ENCODE results near the gene NYNRIN.
"Not testable (repeated sequence)": the region's sequence is repeated elsewhere in the genome, so short reads cannot be mapped to it uniquely, and the experiment has no call there.

The NYNRIN gene

GRCh38 chr14:24431569-24432258 lies 32.9 kb downstream of the NYNRIN start:
- peak; percentile 86 for DNase-seq (ENCODE audit: low read depth)

GRCh38 chr14:24432259-24433131 lies 33.7 kb downstream of the NYNRIN start:
- DNase-seq (ENCODE audit: low read depth) = no peak

GRCh38 chr14:24434036-24434435 lies 35.2 kb downstream of the NYNRIN start:
- no peak for DNase-seq (ENCODE audit: low read depth)

- no peak for DNase-seq (ENCODE audit: low read depth)
These were observed 35.9 kb downstream of the NYNRIN start for GRCh38 chr14:24434676-24435075.

GRCh38 chr14:24435192-24435810 lies 36.5 kb downstream of the NYNRIN start:
- no peak for DNase-seq (ENCODE audit: low read depth)

DNA sequence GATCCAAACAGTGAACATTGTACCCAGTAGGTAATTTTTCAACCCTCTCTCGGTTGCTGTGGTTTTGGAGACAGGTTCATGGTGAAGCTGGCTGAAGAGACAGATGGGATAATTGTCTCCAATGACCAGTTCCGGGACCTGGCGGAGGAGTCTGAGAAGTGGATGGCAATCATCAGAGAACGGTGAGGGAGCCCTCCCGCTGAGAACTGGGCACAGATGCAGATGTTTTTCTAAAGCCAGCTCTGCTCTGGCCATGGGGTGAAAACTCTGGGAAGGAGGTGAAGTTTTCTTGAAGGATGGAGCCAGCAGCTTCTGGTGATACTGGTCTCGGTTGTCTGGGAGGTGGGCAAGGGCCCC lies 37.2 kb downstream of the NYNRIN start:
- no peak for DNase-seq (ENCODE audit: low read depth)

- peak; percentile 77 for DNase-seq (ENCODE audit: low read depth)
These were observed 37.7 kb downstream of the NYNRIN start for GRCh38 chr14:24436355-24437019.

- DNase-seq (ENCODE audit: low read depth) = no peak
These were observed 38.4 kb downstream of the NYNRIN start for GRCh38 chr14:24437020-24437735.

GRCh38 chr14:24437736-24438067 lies 38.9 kb downstream of the NYNRIN start:
- DNase-seq (ENCODE audit: low read depth) = no peak

DNA sequence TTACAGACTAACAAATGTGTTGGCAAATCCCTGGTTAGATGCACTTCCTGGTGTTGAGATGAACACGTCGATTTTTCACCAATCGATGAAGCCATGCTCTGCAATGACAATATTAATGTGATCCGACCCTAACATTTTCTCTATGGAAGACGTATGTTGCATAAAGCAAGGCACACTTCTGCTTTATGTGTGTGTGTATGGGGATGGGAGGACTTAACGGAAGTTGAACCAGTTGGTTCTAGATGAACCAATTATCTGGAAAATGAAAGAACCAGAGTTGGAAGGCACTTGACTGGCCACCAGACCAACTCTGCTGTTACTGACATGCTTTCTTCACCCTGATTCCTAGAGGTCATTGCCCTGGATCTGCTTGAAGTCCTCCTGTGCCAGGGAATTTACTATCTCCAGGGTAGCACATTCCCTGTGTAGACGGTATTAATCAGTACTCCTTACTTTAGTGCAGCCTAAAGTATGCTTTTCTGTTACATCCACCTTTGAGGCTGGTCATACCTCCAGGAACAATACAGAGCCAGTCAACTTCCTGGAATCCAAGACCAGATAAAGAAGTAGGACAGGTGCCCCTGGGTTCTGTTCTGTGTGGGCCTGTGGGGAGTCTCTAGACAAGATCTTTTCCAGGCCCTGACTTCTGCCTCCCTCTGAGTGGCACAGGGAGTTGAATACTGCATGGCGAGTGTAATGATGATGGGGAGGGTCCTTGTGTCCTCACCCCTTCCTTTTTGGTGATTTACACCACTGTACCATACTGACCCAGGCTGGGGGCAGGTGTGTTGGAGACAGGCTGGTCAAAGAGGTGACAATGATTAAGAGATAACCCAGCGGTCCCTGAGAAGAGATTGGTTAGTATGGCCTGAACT lies 39.7 kb downstream of the NYNRIN start:
- no peak for DNase-seq (ENCODE audit: low read depth)

DNA sequence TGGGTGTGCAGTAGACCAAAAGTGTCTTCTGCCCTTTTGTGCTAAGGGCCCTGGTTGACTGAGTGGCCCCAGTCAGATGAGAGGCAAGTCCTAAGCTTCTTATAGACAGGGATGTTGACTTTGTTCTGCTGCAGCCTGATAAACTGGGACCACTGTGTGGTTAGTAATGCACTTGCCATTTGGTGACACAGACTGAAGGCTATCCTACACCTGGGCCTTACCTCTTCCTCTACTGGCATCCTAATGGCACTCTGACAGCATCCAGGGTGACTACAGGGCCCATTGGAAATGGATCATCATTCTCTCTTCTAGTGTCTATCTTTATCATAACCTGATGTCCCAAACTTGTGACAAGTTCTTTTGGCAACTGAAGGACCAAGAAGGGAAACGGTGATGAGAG lies 40.5 kb downstream of the NYNRIN start:
- DNase-seq (ENCODE audit: low read depth) = no peak

DNA sequence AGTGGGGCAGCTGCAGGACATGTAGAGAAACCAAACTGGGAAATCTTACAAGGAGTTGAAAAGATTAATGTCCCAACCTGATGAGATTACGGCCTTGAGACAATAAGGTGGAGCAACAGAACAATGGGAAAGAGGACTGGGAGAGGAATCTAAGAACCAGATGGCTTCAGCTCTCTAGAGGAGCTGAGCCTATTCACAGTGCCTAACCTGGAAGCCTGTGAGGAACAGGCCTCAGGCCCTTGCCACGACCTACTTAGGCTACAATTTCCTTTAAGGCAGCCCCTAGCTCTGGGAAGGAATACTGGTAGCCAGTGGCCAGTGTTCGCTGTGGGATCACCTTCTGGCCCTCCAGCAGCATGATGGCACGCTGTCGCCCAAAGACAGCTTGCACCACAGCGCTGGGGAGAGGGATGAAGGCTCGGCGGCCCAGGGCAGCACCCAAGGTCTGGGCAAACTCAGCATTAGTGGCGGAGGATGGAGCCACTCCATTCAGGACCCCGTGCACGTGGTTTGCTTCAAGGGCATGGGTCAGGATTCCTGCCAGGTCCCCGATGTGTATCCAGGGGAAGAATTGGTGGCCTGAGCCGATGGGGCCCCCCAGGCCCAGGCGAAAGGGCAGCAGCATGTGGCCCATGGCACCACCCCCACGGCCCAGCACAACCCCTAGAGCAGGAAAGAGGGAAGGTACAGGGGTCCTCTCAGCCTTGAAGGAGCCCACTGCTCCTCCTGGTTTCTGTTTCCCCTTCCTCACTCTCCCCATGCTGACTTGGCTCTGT lies 41.2 kb downstream of the NYNRIN start:
- DNase-seq (ENCODE audit: low read depth) = no peak

- DNase-seq (ENCODE audit: low read depth) = no peak
These were observed 42.0 kb downstream of the NYNRIN start for GRCh38 chr14:24440606-24441399.

GRCh38 chr14:24441485-24441884 lies 42.7 kb downstream of the NYNRIN start:
- no peak for DNase-seq (ENCODE audit: low read depth)

GRCh38 chr14:24441904-24442239 lies 43.1 kb downstream of the NYNRIN start:
- DNase-seq (ENCODE audit: low read depth) = no peak

DNA sequence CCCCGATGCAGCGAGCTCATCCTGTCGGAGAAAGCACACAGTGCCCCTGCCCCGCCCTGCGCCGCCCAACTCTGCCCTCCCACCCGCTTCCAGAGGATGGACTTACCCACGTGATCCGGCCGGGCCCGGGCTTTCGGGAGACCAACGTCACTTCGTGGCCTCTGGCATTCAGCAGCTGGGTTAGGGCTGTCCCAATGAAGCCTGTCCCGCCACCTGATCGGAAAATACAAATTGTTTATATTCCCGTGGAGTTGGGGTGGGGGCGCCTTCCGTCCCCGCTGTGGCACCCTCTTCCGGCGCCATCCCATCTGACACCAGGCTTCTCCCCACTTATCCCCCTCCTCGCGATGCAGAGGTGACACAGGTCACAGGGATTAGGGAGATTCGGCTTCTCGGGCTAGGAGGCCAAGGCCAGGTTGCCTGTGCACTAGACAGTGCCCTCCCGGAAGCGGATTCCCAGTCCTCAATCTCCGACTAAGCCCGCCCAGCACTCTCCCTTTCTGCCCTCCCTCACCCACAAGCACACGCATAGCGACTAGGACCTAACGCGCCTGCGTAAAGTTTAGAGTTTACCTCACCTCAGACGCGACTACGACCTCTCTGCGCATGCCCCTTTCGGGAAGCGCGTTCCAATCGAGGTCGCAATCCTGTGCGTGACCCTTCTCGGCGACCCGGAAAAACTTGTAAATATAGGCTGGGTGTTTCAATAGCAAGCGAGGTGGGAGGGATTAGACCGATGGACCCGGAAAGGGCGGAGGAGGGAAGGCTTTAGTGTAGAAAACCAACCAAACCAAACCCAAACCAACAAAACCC lies 43.6 kb downstream of the NYNRIN start, which contains the start of gene SDR39U1:
SDR39U1 (minus strand) TSS at position 537 of the 813 bp plus-strand sequence; CDS start at position 530, 7 bp downstream.
- DNase-seq (ENCODE audit: low read depth) = peak; percentile 99

- no peak for DNase-seq (ENCODE audit: low read depth)
These were observed 44.4 kb downstream of the NYNRIN start for GRCh38 chr14:24443053-24443665.

DNA sequence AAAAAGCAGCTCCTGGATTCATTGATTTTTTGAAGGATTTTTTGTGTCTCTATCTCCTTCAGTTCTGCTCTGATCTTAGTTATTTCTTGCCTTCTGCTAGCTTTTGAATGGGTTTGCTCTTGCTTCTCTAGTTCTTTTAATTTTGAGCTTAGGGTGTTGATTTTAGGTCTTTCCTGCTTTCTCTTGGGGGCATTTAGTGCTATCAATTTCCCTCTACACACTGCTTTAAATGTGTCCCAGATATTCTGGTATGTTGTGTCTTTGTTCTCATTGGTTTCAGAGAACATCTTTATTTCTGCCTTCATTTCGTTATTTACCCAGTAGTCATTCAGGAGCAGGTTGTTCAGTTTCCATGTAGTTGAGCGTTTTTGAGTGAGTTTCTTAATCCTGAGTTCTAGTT lies 52.0 kb downstream of the NYNRIN start:
- DNase-seq (ENCODE audit: low read depth) = not testable (repeated sequence)
